ENCODE results near the gene CLPTM1. TPM values are rescaled to one million over a fixed set of nuclear protein-coding genes. Genes with fewer than 3 reads are reported as not detected.

The CLPTM1 gene
- total RNA-seq, 1 experiment from 2014 or later: 82.0 TPM

- H4K5ac ChIP-seq (ENCODE audit: insufficient read length, low read depth, low read length): no peak within 1 kb of the TSS
- no peak within 1 kb of the TSS for H2BK120ac ChIP-seq (ENCODE audit: low read depth, low read length, poor library complexity, severe bottlenecking)
- no peak within 1 kb of the TSS for H2BK15ac ChIP-seq (ENCODE audit: low read depth, low read length)
- H3K23ac ChIP-seq (ENCODE audit: insufficient read length, low read depth, low read length): no peak within 1 kb of the TSS
- H4K20me1 ChIP-seq (ENCODE audit: control insufficient read depth, insufficient read depth, insufficient read length): no peaks in the 10 kb centered on the region
- H3K79me1 ChIP-seq (ENCODE audit: insufficient read depth, low read depth, low read length, poor library complexity, severe bottlenecking): no peaks in the 10 kb centered on the region
- peak within 1 kb of the TSS; percentile 61 for H3K9ac ChIP-seq (ENCODE audit: extremely low read depth, insufficient read length, low read length)
- no peaks in the 10 kb centered on the region for H3K9me3 ChIP-seq (ENCODE audit: control insufficient read depth, low read depth, low read length)
- H2BK5ac ChIP-seq (ENCODE audit: insufficient read length, low read length): no peak within 1 kb of the TSS
- H2BK20ac ChIP-seq (ENCODE audit: low read depth, low read length, poor library complexity, severe bottlenecking): no peak within 1 kb of the TSS
- Mint-ChIP-seq H3K36me3 (ENCODE audit: insufficient read depth in 1 of 3, low read depth in 3 of 3) (peaks cover 21 to 60% (median 51%) of the 10 kb centered on the region in 3 experiments; a peak in 6 of 7 replicates), H3K27me3 (ENCODE audit: low read depth) (no peaks in the 10 kb centered on the region), H3K9me3 (no peaks in the 10 kb centered on the region), H3K4me3 (peak within 1 kb of the TSS; percentile 92 to 99), H3K27ac (peak within 1 kb of the TSS; percentile 95 to 99 (median 98)), H3K4me1 (peaks cover 15 to 33% of the 10 kb centered on the region in 2 experiments)
- H3K23me2 ChIP-seq (ENCODE audit: insufficient read length, low read depth, low read length, poor library complexity, severe bottlenecking): no peaks in the 10 kb centered on the region
- H3K56ac ChIP-seq (ENCODE audit: insufficient read length, low read depth, low read length): no peak within 1 kb of the TSS
- H4K8ac ChIP-seq (replicated peaks; ENCODE audit: insufficient read length, low read depth, low read length): no peak within 1 kb of the TSS
- no peak within 1 kb of the TSS for H2BK12ac ChIP-seq (ENCODE audit: insufficient read length, low read depth, low read length)
- H2AK5ac ChIP-seq (ENCODE audit: insufficient read length, low read length): no peak within 1 kb of the TSS
- H3K27ac ChIP-seq (ENCODE audit: insufficient read length, low read depth, low read length): peak within 1 kb of the TSS; percentile 66
- H3K79me2 ChIP-seq (ENCODE audit: insufficient read depth, low read length): no peaks in the 10 kb centered on the region; the same call in 1 of the 2 replicates
- no peak within 1 kb of the TSS for H3K4ac ChIP-seq (ENCODE audit: low read depth, low read length)
- H3K27me3 ChIP-seq (ENCODE audit: insufficient read depth, low read length): no peaks in the 10 kb centered on the region
- peak within 1 kb of the TSS; percentile 77 for H3K18ac ChIP-seq (ENCODE audit: insufficient read length, low read depth, low read length)
- DNase-seq: peak; percentile 91
- peak within 1 kb of the TSS; percentile 71 for H3K4me2 ChIP-seq (ENCODE audit: insufficient read depth, insufficient read length, low read length)
- H3K14ac ChIP-seq (ENCODE audit: insufficient read depth, low read length): peak within 1 kb of the TSS; percentile 41
- H2AFZ ChIP-seq (ENCODE audit: low read length): no peak within 1 kb of the TSS
- TF ChIP-seq CTCF (conservative IDR thresholded peaks at IDR 0.05): no peak
- H3K4me1 ChIP-seq (ENCODE audit: insufficient read depth, low read length): no peaks in the 10 kb centered on the region
- no peak within 1 kb of the TSS for H4K91ac ChIP-seq (ENCODE audit: insufficient read length, low read depth, low read length)
- no CpG with 5 or more reads among the region's 20 CpGs for WGBS (ENCODE audit: extremely low coverage, insufficient read length, low lambda C conversion rate)
- no peak within 1 kb of the TSS for H3T11ph ChIP-seq (ENCODE audit: low read length)
These were observed 49.6 kb upstream of the CLPTM1 start, which contains the start of gene APOE for GRCh38 chr19:44905437-44906160. Gene APOE, plus strand, starts transcription at chr19:44905796. Its CDS starts 829 bp downstream, at chr19:44906625.
